HepG2 (cell line): ENCODE data around the gene THRB. TPM values are rescaled to one million over a fixed set of nuclear protein-coding genes. Genes with fewer than 3 reads are reported as not detected.

ENCODE experiments used
- ARHGAP35 ChIP-seq: sonication (generic); formaldehyde crosslinking; IDR thresholded peaks from 2 replicates; pipeline ENCODE4 v1.9.0; 2022; ENCODE audit warnings: mild to moderate bottlenecking, inconsistent platforms, moderate library complexity, missing genetic modification reagents, borderline replicate concordance
- CCDC6 ChIP-seq: sonication (generic); formaldehyde crosslinking; IDR thresholded peaks from 2 replicates; pipeline ENCODE4 v1.8.1; 2022; ENCODE audit warnings: mild to moderate bottlenecking, missing genetic modification reagents, moderate library complexity
- DMAP1 ChIP-seq: IDR thresholded peaks from 2 replicates; pipeline ENCODE4 v1.6.1; 2016
- ERF ChIP-seq: IDR thresholded peaks from 2 replicates; pipeline ENCODE4 v1.6.1; 2018; ENCODE audit warnings: missing biosample characterization, missing genetic modification reagents
- GATAD2A ChIP-seq: IDR thresholded peaks from 2 replicates; pipeline ENCODE4 v1.6.1; 2016
- HNF4G ChIP-seq, 2 experiments: sonication (generic) in 1 of 2; formaldehyde crosslinking in 1 of 2; IDR thresholded peaks; 2 replicates each; pipeline versions ENCODE4 v1.4.0 to v1.6.1; 2011 to 2020; ENCODE audit warnings: borderline replicate concordance in 2 of 2, low read depth in 2 of 2, mild to moderate bottlenecking in 2 of 2, low read length in 1 of 2, missing genetic modification reagents in 1 of 2, moderate library complexity in 1 of 2
- KDM5B ChIP-seq: sonication (generic); formaldehyde crosslinking; IDR thresholded peaks from 2 replicates; pipeline ENCODE4 v1.4.0; 2020; ENCODE audit warnings: missing genetic modification reagents, mild to moderate bottlenecking, borderline replicate concordance
- NONO ChIP-seq, 2 experiments: fragments of 450-650 bp in 1 of 2; sonication (generic) in 1 of 2; formaldehyde crosslinking in 1 of 2; IDR thresholded peaks in 1 of 2; conservative IDR thresholded peaks in 1 of 2; 2 replicates each; pipeline versions ENCODE4 v1.6.1 to v1.8.0; 2017 to 2022; ENCODE audit warnings: mild to moderate bottlenecking in 1 of 2, missing genetic modification reagents in 1 of 2, moderate library complexity in 1 of 2
- POLR2AphosphoS5 ChIP-seq: IDR thresholded peaks from 2 replicates; pipeline ENCODE4 v1.6.1; 2012; ENCODE audit warnings: low read depth, low read length
- RBFOX2 ChIP-seq: fragments of 200-400 bp; formaldehyde crosslinking; IDR thresholded peaks from 2 replicates; pipeline ENCODE4 v1.6.1; 2017; ENCODE audit warnings: low read depth, mild to moderate bottlenecking, low read length
- STAG1 ChIP-seq: sonication (generic); formaldehyde crosslinking; IDR thresholded peaks from 2 replicates; pipeline ENCODE4 v1.4.0; 2020; ENCODE audit warnings: missing genetic modification reagents
- XRCC5 ChIP-seq: fragments of 200-400 bp; formaldehyde crosslinking; optimal IDR thresholded peaks from 2 replicates; pipeline ENCODE3; 2017; ENCODE audit warnings: mild to moderate bottlenecking, low read length
- ZFX ChIP-seq: sonication (generic); formaldehyde crosslinking; IDR thresholded peaks from 2 replicates; pipeline ENCODE4 v1.4.0; 2020; ENCODE audit warnings: mild to moderate bottlenecking, low read depth, missing genetic modification reagents, moderate library complexity
- ZNF205 ChIP-seq: IDR thresholded peaks from 2 replicates; pipeline ENCODE4 v1.6.1; 2018; ENCODE audit warnings: missing biosample characterization, missing genetic modification reagents
- ZNF441 ChIP-seq: sonication (generic); formaldehyde crosslinking; IDR thresholded peaks from 2 replicates; pipeline ENCODE4 v1.7.0; 2021; ENCODE audit warnings: missing genetic modification reagents, borderline replicate concordance
- ZNF451 ChIP-seq: sonication (generic); formaldehyde crosslinking; IDR thresholded peaks from 2 replicates; pipeline ENCODE4 v1.5.0; 2020; ENCODE audit warnings: mild to moderate bottlenecking, missing genetic modification reagents
- ZNF564 ChIP-seq: sonication (generic); formaldehyde crosslinking; IDR thresholded peaks from 2 replicates; pipeline ENCODE4 v1.8.1; 2023; ENCODE audit warnings: mild to moderate bottlenecking, missing genetic modification reagents
- ZNF605 ChIP-seq: sonication (generic); formaldehyde crosslinking; IDR thresholded peaks from 2 replicates; pipeline ENCODE4 v1.8.0; 2022; ENCODE audit warnings: mild to moderate bottlenecking, missing genetic modification reagents
- ZNF607 ChIP-seq: sonication (generic); formaldehyde crosslinking; IDR thresholded peaks from 2 replicates; pipeline ENCODE4 v1.5.1; 2020; ENCODE audit warnings: missing genetic modification reagents, mild to moderate bottlenecking, borderline replicate concordance
- ZNF776 ChIP-seq: sonication (generic); formaldehyde crosslinking; IDR thresholded peaks from 2 replicates; pipeline ENCODE4 v1.4.0; 2020; ENCODE audit warnings: mild to moderate bottlenecking, missing genetic modification reagents
- polyA plus RNA-seq, 8 experiments: library from polyadenylated mRNA; depleted of rRNA in 3 of 8; stranded (reverse) in 7 of 8; unstranded in 1 of 8; fragments of >200 nt; fragmentation: Illumina TruSeq in 4 of 8; extraction: Trizol in 4 of 8; gene quantifications; 2 replicates each; pipeline versions ENCODE4 v1.2.1 to v1.2.3, GENCODE V29; 2011 to 2016; ENCODE audit warnings: low read depth in 4 of 8, missing spikeins in 1 of 8, mixed read lengths in 1 of 8; ENCODE audit not compliant: insufficient read depth in 1 of 8
- total RNA-seq, 5 experiments: library from RNA; depleted of rRNA; stranded (reverse); fragments of >200 nt; fragmentation: Illumina TruSeq; extraction: Trizol; gene quantifications; 2 replicates each; pipeline ENCODE4 v1.2.3, GENCODE V29; 2016; ENCODE audit warnings: low read depth in 1 of 5
- TF ChIP-seq, protein P1 (sequence below): sonication (generic); formaldehyde crosslinking; IDR thresholded peaks from 2 replicates; pipeline ENCODE4 v1.4.0; 2020; ENCODE audit warnings: mild to moderate bottlenecking, missing genetic modification reagents
- TF ChIP-seq, protein P2 (sequence below): sonication (generic); formaldehyde crosslinking; IDR thresholded peaks from 2 replicates; pipeline ENCODE4 v1.4.0; 2020; ENCODE audit warnings: missing genetic modification reagents
- TF ChIP-seq, protein P3 (sequence below): sonication (generic); formaldehyde crosslinking; IDR thresholded peaks from 2 replicates; pipeline ENCODE4 v1.5.0; 2020; ENCODE audit warnings: mild to moderate bottlenecking, missing genetic modification reagents
- TF ChIP-seq, protein P4 (sequence below): sonication (generic); formaldehyde crosslinking; IDR thresholded peaks from 2 replicates; pipeline ENCODE4 v1.4.0; 2020; ENCODE audit warnings: mild to moderate bottlenecking, missing genetic modification reagents

THRB gene
- total and polyA plus RNA-seq, 2 of the 13 experiments (the other 11 are each of a cell fraction or from before 2014, with no cell fraction given), result 4.7 to 22.7 TPM

DNA sequence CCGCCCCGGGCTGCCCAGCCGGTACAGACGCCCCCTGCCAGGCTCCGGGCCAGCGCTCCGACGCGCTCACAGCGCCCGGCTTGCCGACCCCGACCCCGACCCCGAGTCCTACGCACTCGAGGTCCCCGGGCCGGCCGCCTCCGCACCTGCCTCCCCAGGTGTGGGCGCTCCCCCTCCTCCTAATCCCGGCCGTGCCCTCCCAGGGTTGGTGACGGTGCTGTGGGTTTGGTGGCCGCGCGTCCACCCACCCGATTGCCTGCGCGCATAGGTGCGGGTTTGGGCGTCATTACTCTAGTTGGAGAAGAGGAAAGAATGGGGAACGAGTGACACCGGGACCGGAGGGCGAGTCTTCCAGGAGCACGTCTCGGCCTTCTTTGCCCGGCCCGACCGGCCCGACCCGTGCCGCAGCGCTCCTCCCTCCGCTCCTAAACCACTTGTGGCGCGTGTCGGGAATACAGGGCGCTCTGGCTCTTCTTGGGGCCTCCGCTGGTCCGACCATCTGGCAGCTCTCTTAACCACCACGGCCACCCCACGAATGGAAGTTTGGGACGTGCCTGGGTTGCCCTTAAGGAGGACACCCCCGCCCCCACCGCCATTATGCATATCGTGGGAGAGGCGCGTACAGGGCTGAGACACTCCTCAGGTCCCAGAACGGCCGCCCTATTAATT is 810 bp upstream of the THRB start (continued):
- TF ChIP-seq ARHGAP35 (CRISPR knock-in tag), result 0 out of 2 replicates have a peak, but pooled peaks have one; percentile 50
- peak; percentile 27; the same call in 1 of the 2 replicates for TF ChIP-seq STAG1 (CRISPR knock-in tag)
- peak; percentile 58; the same call in 1 of the 2 replicates for TF ChIP-seq ZNF564 (CRISPR knock-in tag)
- TF ChIP-seq POLR2AphosphoS5, result peak; percentile 65
- TF ChIP-seq ZNF607 (CRISPR knock-in tag), result peak; percentile 23; the same call in 1 of the 2 replicates
- TF ChIP-seq, protein P1, sequence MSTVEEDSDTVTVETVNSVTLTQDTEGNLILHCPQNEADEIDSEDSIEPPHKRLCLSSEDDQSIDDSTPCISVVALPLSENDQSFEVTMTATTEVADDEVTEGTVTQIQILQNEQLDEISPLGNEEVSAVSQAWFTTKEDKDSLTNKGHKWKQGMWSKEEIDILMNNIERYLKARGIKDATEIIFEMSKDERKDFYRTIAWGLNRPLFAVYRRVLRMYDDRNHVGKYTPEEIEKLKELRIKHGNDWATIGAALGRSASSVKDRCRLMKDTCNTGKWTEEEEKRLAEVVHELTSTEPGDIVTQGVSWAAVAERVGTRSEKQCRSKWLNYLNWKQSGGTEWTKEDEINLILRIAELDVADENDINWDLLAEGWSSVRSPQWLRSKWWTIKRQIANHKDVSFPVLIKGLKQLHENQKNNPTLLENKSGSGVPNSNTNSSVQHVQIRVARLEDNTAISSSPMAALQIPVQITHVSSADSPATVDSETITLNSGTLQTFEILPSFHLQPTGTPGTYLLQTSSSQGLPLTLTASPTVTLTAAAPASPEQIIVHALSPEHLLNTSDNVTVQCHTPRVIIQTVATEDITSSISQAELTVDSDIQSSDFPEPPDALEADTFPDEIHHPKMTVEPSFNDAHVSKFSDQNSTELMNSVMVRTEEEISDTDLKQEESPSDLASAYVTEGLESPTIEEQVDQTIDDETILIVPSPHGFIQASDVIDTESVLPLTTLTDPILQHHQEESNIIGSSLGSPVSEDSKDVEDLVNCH (CRISPR knock-in tag), result no peak
- peak; percentile 29; the same call in 1 of the 2 replicates for TF ChIP-seq ZNF451
- TF ChIP-seq DMAP1, result peak; percentile 35; the same call in 1 of the 2 replicates
- no peak for TF ChIP-seq NONO (IDR thresholded peaks at IDR 0.05)
- TF ChIP-seq NONO (CRISPR knock-in tag; conservative IDR thresholded peaks at IDR 0.05), result peak; percentile 19; the same call in 1 of the 2 replicates
- peak; percentile 57; the same call in 1 of the 2 replicates for TF ChIP-seq KDM5B (CRISPR knock-in tag)
- TF ChIP-seq ZNF605, result peak; percentile 46; the same call in 1 of the 2 replicates
- TF ChIP-seq, protein P2, sequence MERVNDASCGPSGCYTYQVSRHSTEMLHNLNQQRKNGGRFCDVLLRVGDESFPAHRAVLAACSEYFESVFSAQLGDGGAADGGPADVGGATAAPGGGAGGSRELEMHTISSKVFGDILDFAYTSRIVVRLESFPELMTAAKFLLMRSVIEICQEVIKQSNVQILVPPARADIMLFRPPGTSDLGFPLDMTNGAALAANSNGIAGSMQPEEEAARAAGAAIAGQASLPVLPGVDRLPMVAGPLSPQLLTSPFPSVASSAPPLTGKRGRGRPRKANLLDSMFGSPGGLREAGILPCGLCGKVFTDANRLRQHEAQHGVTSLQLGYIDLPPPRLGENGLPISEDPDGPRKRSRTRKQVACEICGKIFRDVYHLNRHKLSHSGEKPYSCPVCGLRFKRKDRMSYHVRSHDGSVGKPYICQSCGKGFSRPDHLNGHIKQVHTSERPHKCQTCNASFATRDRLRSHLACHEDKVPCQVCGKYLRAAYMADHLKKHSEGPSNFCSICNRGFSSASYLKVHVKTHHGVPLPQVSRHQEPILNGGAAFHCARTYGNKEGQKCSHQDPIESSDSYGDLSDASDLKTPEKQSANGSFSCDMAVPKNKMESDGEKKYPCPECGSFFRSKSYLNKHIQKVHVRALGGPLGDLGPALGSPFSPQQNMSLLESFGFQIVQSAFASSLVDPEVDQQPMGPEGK (CRISPR knock-in tag), result peak; percentile 49
- TF ChIP-seq ZNF205 (CRISPR knock-in tag), result peak; percentile 73; the same call in 1 of the 2 replicates
- TF ChIP-seq GATAD2A (CRISPR knock-in tag), result no peak; the same call in none of the 2 replicates
- TF ChIP-seq HNF4G (IDR thresholded peaks at IDR 0.05; ENCODE audit: borderline replicate concordance, low read depth, low read length), result no peak
- TF ChIP-seq HNF4G (CRISPR knock-in tag; IDR thresholded peaks at IDR 0.05; ENCODE audit: borderline replicate concordance, low read depth), result 0 out of 2 replicates have a peak, but pooled peaks have one; percentile 17
- 0 out of 2 replicates have a peak, but pooled peaks have one; percentile 26 for TF ChIP-seq ERF (CRISPR knock-in tag)
- TF ChIP-seq ZNF776 (CRISPR knock-in tag), result peak; percentile 27; the same call in 1 of the 2 replicates
- peak; percentile 28; the same call in 1 of the 2 replicates for TF ChIP-seq CCDC6
- peak; percentile 78 for TF ChIP-seq ZFX (CRISPR knock-in tag)
- TF ChIP-seq, protein P3, sequence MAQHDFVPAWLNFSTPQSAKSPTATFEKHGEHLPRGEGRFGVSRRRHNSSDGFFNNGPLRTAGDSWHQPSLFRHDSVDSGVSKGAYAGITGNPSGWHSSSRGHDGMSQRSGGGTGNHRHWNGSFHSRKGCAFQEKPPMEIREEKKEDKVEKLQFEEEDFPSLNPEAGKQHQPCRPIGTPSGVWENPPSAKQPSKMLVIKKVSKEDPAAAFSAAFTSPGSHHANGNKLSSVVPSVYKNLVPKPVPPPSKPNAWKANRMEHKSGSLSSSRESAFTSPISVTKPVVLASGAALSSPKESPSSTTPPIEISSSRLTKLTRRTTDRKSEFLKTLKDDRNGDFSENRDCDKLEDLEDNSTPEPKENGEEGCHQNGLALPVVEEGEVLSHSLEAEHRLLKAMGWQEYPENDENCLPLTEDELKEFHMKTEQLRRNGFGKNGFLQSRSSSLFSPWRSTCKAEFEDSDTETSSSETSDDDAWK (CRISPR knock-in tag), result no peak
- TF ChIP-seq ZNF441 (CRISPR knock-in tag), result no peak
- TF ChIP-seq RBFOX2, result peak; percentile 85
- peak; percentile 60 for TF ChIP-seq XRCC5
- TF ChIP-seq, protein P4, sequence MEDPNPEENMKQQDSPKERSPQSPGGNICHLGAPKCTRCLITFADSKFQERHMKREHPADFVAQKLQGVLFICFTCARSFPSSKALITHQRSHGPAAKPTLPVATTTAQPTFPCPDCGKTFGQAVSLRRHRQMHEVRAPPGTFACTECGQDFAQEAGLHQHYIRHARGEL (CRISPR knock-in tag), result 0 out of 2 replicates have a peak, but pooled peaks have one; percentile 54
